ENCODE results near the gene CACNA1I. TPM values are rescaled to one million over a fixed set of nuclear protein-coding genes. Genes with fewer than 3 reads are reported as not detected.

CACNA1I gene
- total RNA-seq, 2 donors from 2014 or later: 0.05 to 0.09 TPM

- intact Hi-C loops (cut with DNase I): loop anchor here (5.0 to 10.0 kb wide), 4 partner anchors 42 to 820 kb away; no protein-coding TSS in a partner anchor
- peak; percentile 95 for DNase-seq (ENCODE audit: low spot score)
Measured at GRCh38 chr22:39534591-39535356, 35.8 kb upstream of the CACNA1I start.

GRCh38 chr22:39535357-39535725, 35.2 kb upstream of the CACNA1I start:
- intact Hi-C loops (cut with DNase I): loop anchor here (5.0 to 10.0 kb wide), 3 partner anchors 492 to 819 kb away; no protein-coding TSS in a partner anchor
- DNase-seq (ENCODE audit: low spot score): no peak

GRCh38 chr22:39535831-39536449, 34.6 kb upstream of the CACNA1I start:
- intact Hi-C loops (cut with DNase I): loop anchor here (5.0 to 10.0 kb wide), 3 partner anchors 491 to 819 kb away; no protein-coding TSS in a partner anchor
- DNase-seq (ENCODE audit: low spot score): no peak

DNA sequence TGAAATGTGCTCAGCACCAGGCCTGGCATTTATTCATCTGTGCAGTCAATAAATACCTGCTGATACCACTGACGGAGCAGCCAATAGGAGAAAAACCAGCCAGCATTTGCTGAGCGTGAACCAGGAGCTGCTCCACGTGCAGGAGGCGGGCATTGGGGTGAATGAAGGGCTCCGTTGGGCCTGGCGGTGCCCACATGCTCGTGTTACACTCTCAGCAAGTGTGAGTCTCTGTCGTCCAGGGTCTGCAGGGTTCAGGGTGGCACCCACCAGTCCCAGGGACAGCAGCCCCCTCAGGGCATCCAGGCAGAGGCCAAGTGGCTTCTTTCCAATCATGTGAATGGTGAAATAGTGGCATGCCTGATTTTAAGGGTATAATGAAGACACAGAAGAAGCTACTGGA, 33.8 kb upstream of the CACNA1I start:
- no peak for DNase-seq (ENCODE audit: low spot score)
- intact Hi-C loops (cut with DNase I): loop anchor here (5.0 to 10.0 kb wide), 3 partner anchors 491 to 818 kb away; no protein-coding TSS in a partner anchor

GRCh38 chr22:39537975-39538374, 32.6 kb upstream of the CACNA1I start:
- intact Hi-C loops (cut with DNase I): loop anchor here (5.0 to 10.0 kb wide), 3 partner anchors 489 to 817 kb away; no protein-coding TSS in a partner anchor
- DNase-seq (ENCODE audit: low spot score): no peak

DNA sequence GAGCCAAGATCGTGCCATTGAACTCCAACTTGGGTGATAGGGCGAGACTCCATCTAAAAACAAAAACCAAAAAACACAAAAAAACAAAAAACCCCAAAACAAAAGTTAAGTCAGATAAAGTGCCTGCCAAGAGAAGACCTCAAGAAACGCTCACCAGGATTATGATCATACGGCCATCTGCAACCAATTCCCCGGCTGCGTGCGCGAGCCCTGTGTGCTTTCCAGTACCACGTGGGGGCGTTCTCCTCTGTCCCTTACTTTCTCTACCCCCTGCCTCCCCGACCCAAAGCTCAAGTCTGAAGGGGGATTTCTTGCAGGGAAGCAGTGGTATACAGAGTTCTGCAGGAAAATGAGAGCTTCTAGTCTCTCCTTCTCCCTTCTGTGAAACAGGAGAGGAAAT, 27.5 kb upstream of the CACNA1I start:
- DNase-seq (ENCODE audit: low spot score): no peak
- intact Hi-C loops (cut with DNase I): no loop called here

DNA sequence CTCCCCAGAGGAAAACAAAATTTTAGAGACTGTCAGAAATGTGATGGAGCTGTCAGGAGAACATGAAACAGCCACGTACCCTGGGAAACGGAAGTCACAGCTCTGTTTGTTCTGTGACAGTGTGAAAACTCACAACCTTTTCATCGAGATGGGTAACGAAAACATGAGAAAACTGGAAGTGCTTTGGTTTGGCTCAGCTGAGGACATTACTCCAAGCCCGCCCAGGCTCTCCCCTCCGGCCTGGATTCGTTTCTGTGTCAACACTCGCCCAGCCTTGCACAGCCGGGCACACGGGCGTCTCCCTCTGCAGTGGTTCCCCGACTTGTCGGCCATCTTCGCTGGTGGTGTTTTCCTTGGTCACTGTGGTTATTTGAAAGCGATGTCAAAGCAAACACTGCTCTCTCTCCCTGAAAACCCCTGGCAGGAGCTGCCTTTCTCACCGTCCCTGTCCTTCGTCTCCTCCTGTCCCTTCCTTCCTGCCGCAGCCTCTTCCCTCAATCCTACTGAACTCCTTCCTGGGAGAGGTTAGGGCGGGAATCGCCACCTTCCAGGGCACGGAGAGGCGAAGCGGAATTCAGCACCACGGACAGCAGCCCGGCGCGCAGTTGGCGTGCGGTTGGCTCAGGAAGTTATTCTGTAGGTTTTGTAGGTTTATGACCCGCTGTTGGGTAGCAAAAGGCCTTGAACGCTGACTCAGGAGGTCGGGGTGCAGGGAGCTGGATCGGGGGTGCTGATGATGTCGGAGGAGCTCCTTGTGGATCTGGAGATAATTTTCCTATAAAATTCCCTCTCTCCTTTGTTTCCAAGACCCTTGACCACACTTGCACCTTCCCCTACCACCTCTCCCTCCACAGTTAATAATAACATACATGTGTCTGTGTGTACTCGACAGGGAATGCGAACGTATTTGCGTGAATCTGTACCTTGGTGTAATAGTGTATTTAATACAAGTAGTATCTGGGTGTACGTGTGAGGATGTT, 24.9 kb upstream of the CACNA1I start:
- no peak for DNase-seq (ENCODE audit: low spot score)
- intact Hi-C loops (cut with DNase I): no loop called here

GRCh38 chr22:39546889-39547586, 23.5 kb upstream of the CACNA1I start:
- intact Hi-C loops (cut with DNase I): no loop called here

GRCh38 chr22:39547587-39547947, 23.0 kb upstream of the CACNA1I start:
- DNase-seq (ENCODE audit: low spot score): no peak

More at GRCh38 chr22:39546889-39547586, 23.5 kb upstream of the CACNA1I start:
- DNase-seq (ENCODE audit: low spot score): no peak

GRCh38 chr22:39553429-39553828, 17.1 kb upstream of the CACNA1I start:
- intact Hi-C loops (cut with DNase I): loop anchor here (5.0 to 10.0 kb wide), 3 partner anchors 454 to 791 kb away; partner anchors contain the start of gene ADSL (in 1 of the 2)
- no peak for DNase-seq (ENCODE audit: low spot score)

More at GRCh38 chr22:39547587-39547947, 23.0 kb upstream of the CACNA1I start:
- intact Hi-C loops (cut with DNase I): no loop called here

- DNase-seq (ENCODE audit: low spot score): no peak
- intact Hi-C loops (cut with DNase I): loop anchor here (5.0 to 10.0 kb wide), 3 partner anchors 453 to 791 kb away; partner anchors contain the start of gene ADSL (in 1 of the 2)
Measured at GRCh38 chr22:39554151-39554550, 16.4 kb upstream of the CACNA1I start.

GRCh38 chr22:39556970-39557841, 13.3 kb upstream of the CACNA1I start:
- no peak for DNase-seq (ENCODE audit: low spot score)
- intact Hi-C loops (cut with DNase I): loop anchor here in 1 of 2 donors (10.0 kb wide), 1 partner anchor 788 kb away; the partner anchor contains the start of gene ADSL

GRCh38 chr22:39558254-39558727, 12.3 kb upstream of the CACNA1I start:
- intact Hi-C loops (cut with DNase I): loop anchor here in 1 of 2 donors (10.0 kb wide), 1 partner anchor 787 kb away; the partner anchor contains the start of gene ADSL
- DNase-seq (ENCODE audit: low spot score): no peak

DNA sequence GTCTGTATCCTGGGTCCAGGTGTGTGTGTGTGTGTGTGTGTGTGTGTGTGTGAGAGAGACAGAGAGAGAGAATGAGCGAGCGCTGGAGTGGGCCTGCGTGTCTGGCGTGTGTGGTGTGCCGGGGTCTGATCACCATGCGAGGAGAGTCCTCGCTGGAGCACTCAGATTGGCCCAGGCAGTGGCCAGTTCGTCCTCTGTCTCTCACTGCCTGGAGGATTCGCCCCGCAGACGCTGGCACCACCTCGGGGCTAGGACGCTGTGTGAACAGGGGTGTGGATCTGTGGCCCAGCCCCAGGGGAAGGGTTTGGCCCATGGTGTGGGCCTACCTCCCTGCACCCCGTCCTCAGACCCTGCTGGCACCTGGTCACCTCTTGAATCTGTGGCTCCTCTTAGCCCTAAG, 11.6 kb upstream of the CACNA1I start:
- intact Hi-C loops (cut with DNase I): loop anchor here in 1 of 2 donors (10.0 kb wide), 1 partner anchor 786 kb away; the partner anchor contains the start of gene ADSL
- no peak for DNase-seq (ENCODE audit: low spot score)

GRCh38 chr22:39559456-39560105, 11.0 kb upstream of the CACNA1I start:
- intact Hi-C loops (cut with DNase I): loop anchor here in 1 of 2 donors (10.0 kb wide), 1 partner anchor 785 kb away; the partner anchor contains the start of gene ADSL

GRCh38 chr22:39560127-39560526, 10.4 kb upstream of the CACNA1I start:
- intact Hi-C loops (cut with DNase I): no loop called here
- DNase-seq (ENCODE audit: low spot score): no peak

More at GRCh38 chr22:39559456-39560105, 11.0 kb upstream of the CACNA1I start:
- DNase-seq (ENCODE audit: low spot score): no peak
